NB4 (cell line): ENCODE measurements around the gene NEBL.

ENCODE experiments used
- DNase-seq: peaks from one replicate; pipeline ENCODE4 v3.0.0; 2010; ENCODE audit warnings: low read depth
- H3K4me3 ChIP-seq: one replicate; pipeline ENCODE4 v1.5.1; 2011; ENCODE audit warnings: mild to moderate bottlenecking, low read depth, low read length, moderate library complexity
- MYC ChIP-seq: IDR thresholded peaks from 2 replicates; pipeline ENCODE4 v1.6.1; 2011; ENCODE audit warnings: low read depth, low read length
- POLR2A ChIP-seq: IDR thresholded peaks from 2 replicates; pipeline ENCODE4 v1.6.1; 2011; ENCODE audit warnings: mild to moderate bottlenecking; ENCODE audit not compliant: insufficient read length; ENCODE audit errors: extremely low read depth
- TF ChIP-seq, protein P1 (sequence below): IDR thresholded peaks from one replicate; pipeline ENCODE4 v1.5.1; 2012; ENCODE audit warnings: low read depth, low read length
- TF ChIP-seq, protein P2 (sequence below): IDR thresholded peaks from 2 replicates; pipeline ENCODE4 v1.6.1; 2011; ENCODE audit warnings: low read depth, low read length

The NEBL gene

DNA sequence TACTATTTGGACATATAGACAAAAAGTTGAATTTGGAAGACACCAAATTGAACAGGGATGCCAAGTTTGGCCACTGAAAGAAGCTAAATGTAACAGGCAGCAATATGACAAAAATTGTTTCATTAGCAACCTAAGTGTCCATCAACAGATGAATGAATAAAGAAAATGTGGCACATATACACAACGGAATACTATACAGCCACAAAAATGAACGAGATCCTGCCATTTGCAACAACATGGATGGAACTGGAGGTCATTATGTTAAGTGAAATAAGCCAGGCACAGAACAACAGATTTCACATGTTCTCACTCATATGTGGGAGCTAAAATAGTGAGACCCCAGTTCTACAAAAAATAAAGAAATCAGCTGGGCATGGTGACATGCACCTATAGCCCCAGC, 43.8 kb downstream of the NEBL start:
- TF ChIP-seq, protein P1, sequence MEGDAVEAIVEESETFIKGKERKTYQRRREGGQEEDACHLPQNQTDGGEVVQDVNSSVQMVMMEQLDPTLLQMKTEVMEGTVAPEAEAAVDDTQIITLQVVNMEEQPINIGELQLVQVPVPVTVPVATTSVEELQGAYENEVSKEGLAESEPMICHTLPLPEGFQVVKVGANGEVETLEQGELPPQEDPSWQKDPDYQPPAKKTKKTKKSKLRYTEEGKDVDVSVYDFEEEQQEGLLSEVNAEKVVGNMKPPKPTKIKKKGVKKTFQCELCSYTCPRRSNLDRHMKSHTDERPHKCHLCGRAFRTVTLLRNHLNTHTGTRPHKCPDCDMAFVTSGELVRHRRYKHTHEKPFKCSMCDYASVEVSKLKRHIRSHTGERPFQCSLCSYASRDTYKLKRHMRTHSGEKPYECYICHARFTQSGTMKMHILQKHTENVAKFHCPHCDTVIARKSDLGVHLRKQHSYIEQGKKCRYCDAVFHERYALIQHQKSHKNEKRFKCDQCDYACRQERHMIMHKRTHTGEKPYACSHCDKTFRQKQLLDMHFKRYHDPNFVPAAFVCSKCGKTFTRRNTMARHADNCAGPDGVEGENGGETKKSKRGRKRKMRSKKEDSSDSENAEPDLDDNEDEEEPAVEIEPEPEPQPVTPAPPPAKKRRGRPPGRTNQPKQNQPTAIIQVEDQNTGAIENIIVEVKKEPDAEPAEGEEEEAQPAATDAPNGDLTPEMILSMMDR: no peak
- TF ChIP-seq, protein P2, sequence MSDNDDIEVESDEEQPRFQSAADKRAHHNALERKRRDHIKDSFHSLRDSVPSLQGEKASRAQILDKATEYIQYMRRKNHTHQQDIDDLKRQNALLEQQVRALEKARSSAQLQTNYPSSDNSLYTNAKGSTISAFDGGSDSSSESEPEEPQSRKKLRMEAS: no peak
- TF ChIP-seq MYC: no peak
- no peak for TF ChIP-seq POLR2A
- no peak for DNase-seq
- no peak overlapping the region for H3K4me3 ChIP-seq

DNA sequence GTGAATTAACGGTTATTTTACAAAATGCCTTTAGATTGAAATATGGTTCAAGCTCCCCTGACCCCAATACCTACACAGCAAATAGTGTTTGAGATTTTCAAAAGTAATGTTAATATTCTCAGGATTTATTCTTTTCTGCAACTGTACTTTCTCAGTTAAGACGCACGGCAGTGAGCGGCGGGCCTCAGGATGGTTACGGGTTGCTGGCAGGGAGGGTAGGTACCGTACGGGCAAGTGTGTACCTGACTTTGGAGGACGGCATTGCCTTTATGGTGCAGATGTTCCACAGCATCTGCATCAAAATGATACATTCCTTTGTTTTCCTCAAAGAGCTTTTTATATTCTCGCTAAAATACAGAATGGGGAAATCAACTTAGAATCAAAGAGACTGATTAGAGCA, 44.8 kb downstream of the NEBL start:
- no peak overlapping the region for H3K4me3 ChIP-seq
- no peak for DNase-seq
- TF ChIP-seq, protein P2: no peak
- no peak for TF ChIP-seq POLR2A
- TF ChIP-seq, protein P1: no peak
- no peak for TF ChIP-seq MYC

DNA sequence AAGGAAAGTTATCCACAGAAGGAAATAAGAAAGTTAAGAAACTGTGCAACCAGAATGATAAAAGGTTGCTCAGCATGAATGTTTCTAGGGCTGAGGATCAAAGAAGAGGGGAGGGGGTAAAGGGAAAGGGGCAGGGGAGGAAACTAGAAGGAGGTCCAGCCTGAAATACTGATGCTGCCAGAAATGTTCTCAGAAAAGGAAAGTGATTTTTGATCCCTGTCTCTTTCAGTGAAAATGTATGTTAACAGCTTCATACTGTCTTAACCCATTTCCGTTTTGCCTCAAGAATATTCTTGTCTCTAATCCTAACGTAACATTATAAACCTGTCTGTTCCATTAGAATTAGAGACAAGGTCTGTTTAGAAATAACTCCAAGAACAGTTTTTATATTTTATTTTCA, 49.6 kb downstream of the NEBL start:
- DNase-seq: no peak
- TF ChIP-seq MYC (no peak), POLR2A (no peak)
- TF ChIP-seq, protein P2: no peak
- TF ChIP-seq, protein P1: no peak
- H3K4me3 ChIP-seq: no peak overlapping the region

DNA sequence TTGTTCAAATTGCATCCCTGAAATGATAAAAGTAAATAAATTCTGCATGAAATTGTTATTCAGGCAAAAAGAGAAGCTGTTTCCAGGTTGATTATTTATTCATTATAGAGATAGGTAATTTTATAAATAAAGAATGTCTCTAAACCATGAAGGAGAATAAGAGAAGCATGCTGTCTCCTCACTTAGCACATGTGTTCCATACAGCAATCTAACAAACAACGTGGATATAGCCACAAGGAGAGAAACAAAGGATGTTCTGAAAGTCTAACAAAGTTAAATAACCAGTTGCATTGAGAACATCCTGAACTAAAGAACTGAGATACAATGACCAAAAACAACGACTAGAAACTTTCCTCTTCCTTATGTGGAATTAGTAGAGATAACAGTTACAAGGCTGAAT, 50.8 kb downstream of the NEBL start:
- TF ChIP-seq, protein P1: no peak
- TF ChIP-seq MYC: no peak
- TF ChIP-seq, protein P2: no peak
- TF ChIP-seq POLR2A: no peak
- DNase-seq: no peak
- no peak overlapping the region for H3K4me3 ChIP-seq

DNA sequence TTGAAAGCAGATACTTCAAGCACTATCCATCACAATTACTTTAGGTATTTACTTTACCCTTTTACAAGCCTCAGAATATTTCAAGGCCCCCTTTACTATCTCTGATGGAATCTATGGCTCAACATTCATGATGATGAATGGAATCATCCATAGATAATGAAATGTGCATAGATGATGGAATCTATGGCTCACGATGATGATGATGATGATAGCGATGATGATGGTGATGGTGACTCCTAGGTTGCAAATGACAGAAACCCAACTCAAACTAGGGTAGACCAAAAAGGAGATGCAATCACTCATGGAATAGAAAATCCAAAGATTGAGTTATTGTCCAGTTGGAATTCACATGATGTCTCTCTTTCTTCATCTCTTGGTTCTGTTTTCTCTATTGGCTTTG, 55.7 kb downstream of the NEBL start:
- DNase-seq: no peak
- TF ChIP-seq, protein P1: no peak
- TF ChIP-seq, protein P2: no peak
- TF ChIP-seq POLR2A: no peak
- TF ChIP-seq MYC: no peak

DNA sequence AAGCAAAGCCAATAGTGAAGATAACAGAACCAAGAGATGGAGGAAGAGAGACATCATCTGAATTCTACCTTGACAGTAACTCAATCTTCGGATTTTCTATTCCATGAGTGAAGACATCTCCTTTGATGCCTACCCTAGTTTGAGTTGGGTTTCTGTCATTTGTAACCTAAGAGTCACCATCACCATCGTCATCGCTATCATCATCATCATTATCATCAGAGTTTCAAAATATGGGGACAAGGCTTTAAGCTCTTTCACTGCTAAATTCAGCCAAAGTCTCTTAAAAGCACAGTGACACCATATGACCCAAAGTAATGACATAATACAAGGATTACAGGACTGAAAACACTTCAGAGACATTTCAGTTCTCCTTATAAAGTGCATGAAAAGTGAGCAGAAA, 57.2 kb downstream of the NEBL start:
- DNase-seq: no peak
- H3K4me3 ChIP-seq: no peak overlapping the region
- TF ChIP-seq, protein P1: no peak
- TF ChIP-seq, protein P2: no peak
- no peak for TF ChIP-seq MYC

More for the DNA sequence above, 55.7 kb downstream of the NEBL start:
- no peak overlapping the region for H3K4me3 ChIP-seq
